Brain microvascular endothelial cell (primary cell): ENCODE results near the gene PLOD1.
A peak's percentile ranks its signal among the peaks of the same experiment; 100 is the strongest.

Experiments
- DNase-seq: peaks from one replicate; pipeline ENCODE4 v3.0.0-alpha.2; 2020
- H3K27ac ChIP-seq: fragments of 250-450 bp; sonication (Bioruptor Pico); 2 replicates; pipeline ENCODE4 v1.5.1; 2020; ENCODE audit warnings: mild to moderate bottlenecking, moderate library complexity
- H3K27me3 ChIP-seq: fragments of 250-450 bp; sonication (Bioruptor Pico); replicated peaks from 2 replicates; pipeline ENCODE4 v1.5.1; 2020; ENCODE audit warnings: mild to moderate bottlenecking
- H3K36me3 ChIP-seq: fragments of 250-450 bp; sonication (Bioruptor Pico); replicated peaks from 2 replicates; pipeline ENCODE4 v1.5.1; 2020; ENCODE audit warnings: mild to moderate bottlenecking
- H3K4me3 ChIP-seq: 2 replicates; pipeline ENCODE4 v1.5.1; 2011; ENCODE audit warnings: low read depth, mild to moderate bottlenecking, control low read depth, low read length, moderate library complexity
- CTCF ChIP-seq: IDR thresholded peaks from 2 replicates; pipeline ENCODE4 v1.5.1; 2011; ENCODE audit warnings: low read depth, mild to moderate bottlenecking, moderate library complexity, low read length, control low read depth, inconsistent platforms; ENCODE audit errors: missing control alignments
- in situ Hi-C: cut with HindIII; loops from 2 replicates; pipeline ENCODE4 v1.10.0; 2017; ENCODE audit warnings: low sequenced_read_pairs, low pct_ligation_motif_present

The PLOD1 gene

GRCh38 chr1:11944358-11944931 lies 9.9 kb downstream of the PLOD1 start:
- Histone ChIP-seq H3K27ac (no peak overlapping the region), H3K4me3 (no peak overlapping the region), H3K27me3 (no peaks in the 10 kb centered on the region), H3K36me3 (peaks cover 59% of the 10 kb centered on the region)
- no peak for DNase-seq
- in situ Hi-C loops = no loop called here
- no peak for TF ChIP-seq CTCF

GRCh38 chr1:11946647-11947046 lies 12.1 kb downstream of the PLOD1 start:
- peaks cover 75% of the 10 kb centered on the region for H3K36me3 ChIP-seq
- in situ Hi-C loops = no loop called here
- H3K27me3 ChIP-seq = no peaks in the 10 kb centered on the region
- DNase-seq = no peak
- no peak overlapping the region for H3K27ac ChIP-seq
- H3K4me3 ChIP-seq = no peak overlapping the region
- TF ChIP-seq CTCF = no peak

GRCh38 chr1:11948822-11949458 lies 14.4 kb downstream of the PLOD1 start:
- Histone ChIP-seq H3K4me3 (no peak overlapping the region), H3K27me3 (no peaks in the 10 kb centered on the region), H3K36me3 (peaks cover 75% of the 10 kb centered on the region), H3K27ac (no peak overlapping the region)
- in situ Hi-C loops = no loop called here
- peak; percentile 30 for DNase-seq
- TF ChIP-seq CTCF = no peak

- Histone ChIP-seq H3K4me3 (no peak overlapping the region), H3K27me3 (no peaks in the 10 kb centered on the region), H3K36me3 (peaks cover 77% of the 10 kb centered on the region), H3K27ac (no peak overlapping the region)
- no peak for DNase-seq
- in situ Hi-C loops = no loop called here
- TF ChIP-seq CTCF = no peak
Measured at GRCh38 chr1:11951901-11952300, 17.4 kb downstream of the PLOD1 start.

GRCh38 chr1:11952455-11953109 lies 18.1 kb downstream of the PLOD1 start:
- in situ Hi-C loops = no loop called here
- DNase-seq = no peak
- Histone ChIP-seq H3K27ac (no peak overlapping the region), H3K4me3 (no peak overlapping the region), H3K27me3 (no peaks in the 10 kb centered on the region), H3K36me3 (peaks cover 81% of the 10 kb centered on the region)
- TF ChIP-seq CTCF = no peak
